GM23338 (cell line): Measurements from ENCODE around the gene TJP2. TPM values are rescaled to one million over a fixed set of nuclear protein-coding genes. Genes with fewer than 3 reads are reported as not detected.

Experiments used
- ATAC-seq: fragments of 200-7000 bp; cut with Tn5 transposase; 3 replicates; pipeline ENCODE4 v1.9.1; 2020
- DNase-seq: peaks from one replicate; pipeline ENCODE4 v3.0.0-alpha.2; 2015; ENCODE audit warnings: low spot score
- H2AFZ ChIP-seq: fragments of 200-600 bp; sonication (generic); 2 replicates; pipeline ENCODE4 v1.8.0; 2016; ENCODE audit warnings: antibody characterized with exemption, mild to moderate bottlenecking, moderate library complexity
- H3F3A ChIP-seq: fragments of 200-600 bp; sonication (generic); replicated peaks from 2 replicates; pipeline ENCODE4 v1.8.0; 2017; ENCODE audit warnings: antibody characterized with exemption, mixed run types, low read depth
- H3K27ac ChIP-seq: fragments of 200-600 bp; sonication (generic); 2 replicates; pipeline ENCODE4 v1.6.1; 2016; ENCODE audit warnings: low read depth
- H3K27me3 ChIP-seq: fragments of 200-600 bp; sonication (generic); 2 replicates; pipeline ENCODE4 v1.8.0; 2016; ENCODE audit warnings: mild to moderate bottlenecking, mixed run types, moderate library complexity; ENCODE audit not compliant: insufficient read depth
- H3K36me3 ChIP-seq: fragments of 200-600 bp; sonication (generic); 2 replicates; pipeline ENCODE4 v1.8.0; 2016; ENCODE audit warnings: mild to moderate bottlenecking; ENCODE audit not compliant: insufficient read depth
- H3K4me1 ChIP-seq: fragments of 200-600 bp; sonication (generic); 2 replicates; pipeline ENCODE4 v1.8.0; 2016; ENCODE audit warnings: mild to moderate bottlenecking, moderate library complexity; ENCODE audit not compliant: insufficient read depth
- H3K4me2 ChIP-seq: fragments of 200-600 bp; sonication (generic); 2 replicates; pipeline ENCODE4 v1.7.1; 2017; ENCODE audit warnings: mixed run types
- H3K4me3 ChIP-seq: fragments of 200-600 bp; sonication (generic); 2 replicates; pipeline ENCODE4 v1.6.1; 2016; ENCODE audit warnings: mixed run types
- H3K79me2 ChIP-seq: fragments of 200-600 bp; sonication (generic); replicated peaks from 2 replicates; pipeline ENCODE4 v1.8.0; 2017; ENCODE audit warnings: mild to moderate bottlenecking; ENCODE audit not compliant: insufficient read depth
- H3K9me2 ChIP-seq: fragments of 200-600 bp; sonication (generic); 2 replicates; pipeline ENCODE4 v1.8.0; 2017; ENCODE audit not compliant: insufficient read depth
- H4K20me1 ChIP-seq: fragments of 200-600 bp; sonication (generic); replicated peaks from 2 replicates; pipeline ENCODE4 v1.8.0; 2017; ENCODE audit warnings: mild to moderate bottlenecking; ENCODE audit not compliant: insufficient read depth
- H3K27ac Mint-ChIP-seq: 2 replicates; pipeline ENCODE4 v1.8.0; 2020; ENCODE audit warnings: inconsistent platforms, mild to moderate bottlenecking, moderate library complexity, mixed read lengths
- H3K27me3 Mint-ChIP-seq: 3 replicates; pipeline ENCODE4 v1.8.0; 2022; ENCODE audit warnings: low read depth, mild to moderate bottlenecking, moderate library complexity, mixed read lengths, inconsistent platforms; ENCODE audit not compliant: insufficient read depth, poor library complexity
- H3K36me3 Mint-ChIP-seq: 3 replicates; pipeline ENCODE4 v1.8.0; 2021; ENCODE audit warnings: low read depth, mild to moderate bottlenecking, inconsistent platforms, moderate library complexity, mixed read lengths
- H3K4me1 Mint-ChIP-seq: 3 replicates; pipeline ENCODE4 v1.8.0; 2020; ENCODE audit warnings: mild to moderate bottlenecking, inconsistent platforms, mixed read lengths
- H3K4me3 Mint-ChIP-seq: 3 replicates; pipeline ENCODE4 v1.8.0; 2021; ENCODE audit warnings: moderate library complexity, mild to moderate bottlenecking, inconsistent platforms, mixed read lengths
- H3K9me3 Mint-ChIP-seq: 3 replicates; pipeline ENCODE4 v1.8.0; 2020; ENCODE audit warnings: moderate library complexity, mild to moderate bottlenecking, inconsistent platforms, mixed read lengths
- CREB1 ChIP-seq: fragments of 250-450 bp; sonication (Bioruptor Pico); IDR thresholded peaks from 2 replicates; pipeline ENCODE4 v1.5.0; 2020; ENCODE audit warnings: low read depth, mild to moderate bottlenecking, moderate library complexity
- EZH2 ChIP-seq: fragments of 200-600 bp; sonication (generic); IDR thresholded peaks from one replicate; pipeline ENCODE4 v1.8.0; 2017; ENCODE audit warnings: antibody characterized with exemption, mild to moderate bottlenecking, low read depth; ENCODE audit not compliant: unreplicated experiment
- EZH2phosphoT487 ChIP-seq: fragments of 200-600 bp; sonication (generic); IDR thresholded peaks from one replicate; pipeline ENCODE4 v1.8.1; 2018; ENCODE audit warnings: antibody characterized with exemption; ENCODE audit not compliant: unreplicated experiment
- JUNB ChIP-seq: IDR thresholded peaks from one replicate; pipeline ENCODE4 v1.6.1; 2016; ENCODE audit warnings: antibody characterized with exemption; ENCODE audit not compliant: unreplicated experiment
- NANOG ChIP-seq: IDR thresholded peaks from 2 replicates; pipeline ENCODE4 v1.6.1; 2016; ENCODE audit warnings: antibody characterized with exemption, borderline replicate concordance
- POLR2AphosphoS5 ChIP-seq: IDR thresholded peaks from 2 replicates; pipeline ENCODE4 v1.6.1; 2016; ENCODE audit warnings: antibody characterized with exemption, low read depth
- STAT1 ChIP-seq: IDR thresholded peaks from one replicate; pipeline ENCODE4 v1.6.1; 2016; ENCODE audit warnings: antibody characterized with exemption; ENCODE audit not compliant: unreplicated experiment
- polyA plus RNA-seq: library from polyadenylated mRNA; unstranded; fragments of >200 nt; fragmentation: Nextera tagmentation; extraction: Ambion mirVana; gene quantifications from 2 replicates; pipeline ENCODE4 v1.2.1, GENCODE V29; 2016
- total RNA-seq: library from RNA; depleted of rRNA; stranded (reverse); fragments of >200 nt; shearing (Covaris generic); gene quantifications from 2 replicates; pipeline ENCODE4 v1.2.3, GENCODE V29; 2014
- TF ChIP-seq, protein P1 (sequence below), 2 experiments: fragments of 200-600 bp in 1 of 2; sonication (generic) in 1 of 2; conservative IDR thresholded peaks; 2 replicates each; pipeline versions ENCODE4 v1.5.1 to v1.6.1; 2016 to 2017; ENCODE audit warnings: antibody characterized with exemption in 2 of 2, low read depth in 2 of 2, mild to moderate bottlenecking in 2 of 2, moderate library complexity in 1 of 2
- TF ChIP-seq, protein P2 (sequence below): fragments of 250-450 bp; sonication (Bioruptor Pico); IDR thresholded peaks from 2 replicates; pipeline ENCODE4 v1.5.0; 2020; ENCODE audit warnings: mild to moderate bottlenecking, moderate library complexity
- TF ChIP-seq, protein P3 (sequence below): IDR thresholded peaks from one replicate; pipeline ENCODE4 v1.6.1; 2018; ENCODE audit warnings: antibody characterized with exemption; ENCODE audit not compliant: unreplicated experiment

Gene TJP2
- total and polyA plus RNA-seq, 2 experiments from 2014 or later: 37.6 to 234 TPM

DNA sequence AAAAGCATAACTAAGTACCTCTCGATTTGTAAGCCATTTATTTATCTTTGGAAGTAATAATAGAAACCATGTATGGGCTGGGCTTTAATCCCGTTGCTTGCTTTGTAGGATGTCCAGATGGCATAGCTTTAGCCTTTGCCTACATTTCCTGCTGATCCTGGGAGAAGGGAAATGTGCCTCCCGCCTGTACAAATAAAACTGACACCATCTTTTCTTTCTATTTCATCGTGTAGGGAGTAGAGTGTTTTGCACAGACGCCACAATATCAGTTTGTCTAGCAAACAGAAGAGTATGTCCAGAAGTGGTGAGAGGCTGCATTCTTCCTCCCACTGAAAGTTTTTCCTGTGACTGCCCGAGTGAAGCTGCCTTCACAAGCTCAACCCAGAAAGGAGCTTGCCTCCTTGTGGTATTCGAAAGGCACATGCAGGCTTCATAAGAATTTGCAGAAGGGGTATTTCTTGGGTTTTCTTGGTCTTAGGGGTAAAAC lies 24.7 kb upstream of the TJP2 start:
- Mint-ChIP-seq H3K4me3 (no peak overlapping the region), H3K27ac (peak overlapping the region; percentile 3; the same call in 1 of the 2 replicates), H3K36me3 (peaks cover 32% of the 10 kb centered on the region), H3K4me1 (peaks cover 19% of the 10 kb centered on the region; the same call in 2 of the 3 replicates), H3K9me3 (no peaks in the 10 kb centered on the region), H3K27me3 (no peaks in the 10 kb centered on the region)
- no peak overlapping the region for H3K4me2 ChIP-seq
- no peaks in the 10 kb centered on the region for H3K9me2 ChIP-seq
- ATAC-seq (no peak), DNase-seq (peak; percentile 42)
- H4K20me1 ChIP-seq: 0 out of 2 replicates have a peak, but pooled peaks cover 12% of the 10 kb centered on the region
- no peaks in the 10 kb centered on the region for H3K27me3 ChIP-seq
- peak overlapping the region; percentile 23 for H3K27ac ChIP-seq
- H3K4me1 ChIP-seq: no peaks in the 10 kb centered on the region; the same call in 1 of the 2 replicates
- H3K4me3 ChIP-seq: no peak overlapping the region
- no peak overlapping the region for H2AFZ ChIP-seq
- peaks cover 8% of the 10 kb centered on the region; the same call in 1 of the 2 replicates for H3F3A ChIP-seq
- TF ChIP-seq, protein P1, sequence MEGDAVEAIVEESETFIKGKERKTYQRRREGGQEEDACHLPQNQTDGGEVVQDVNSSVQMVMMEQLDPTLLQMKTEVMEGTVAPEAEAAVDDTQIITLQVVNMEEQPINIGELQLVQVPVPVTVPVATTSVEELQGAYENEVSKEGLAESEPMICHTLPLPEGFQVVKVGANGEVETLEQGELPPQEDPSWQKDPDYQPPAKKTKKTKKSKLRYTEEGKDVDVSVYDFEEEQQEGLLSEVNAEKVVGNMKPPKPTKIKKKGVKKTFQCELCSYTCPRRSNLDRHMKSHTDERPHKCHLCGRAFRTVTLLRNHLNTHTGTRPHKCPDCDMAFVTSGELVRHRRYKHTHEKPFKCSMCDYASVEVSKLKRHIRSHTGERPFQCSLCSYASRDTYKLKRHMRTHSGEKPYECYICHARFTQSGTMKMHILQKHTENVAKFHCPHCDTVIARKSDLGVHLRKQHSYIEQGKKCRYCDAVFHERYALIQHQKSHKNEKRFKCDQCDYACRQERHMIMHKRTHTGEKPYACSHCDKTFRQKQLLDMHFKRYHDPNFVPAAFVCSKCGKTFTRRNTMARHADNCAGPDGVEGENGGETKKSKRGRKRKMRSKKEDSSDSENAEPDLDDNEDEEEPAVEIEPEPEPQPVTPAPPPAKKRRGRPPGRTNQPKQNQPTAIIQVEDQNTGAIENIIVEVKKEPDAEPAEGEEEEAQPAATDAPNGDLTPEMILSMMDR (conservative IDR thresholded peaks at IDR 0.05; ENCODE audit: low read depth in 2 of 2): peak; percentile 25 to 31; a peak in 2 of 4 replicates
- no peak for TF ChIP-seq CREB1 (CRISPR knock-in tag)
- H3K79me2 ChIP-seq: peaks cover 78% of the 10 kb centered on the region
- H3K36me3 ChIP-seq: peaks cover 8% of the 10 kb centered on the region; the same call in 1 of the 2 replicates

DNA sequence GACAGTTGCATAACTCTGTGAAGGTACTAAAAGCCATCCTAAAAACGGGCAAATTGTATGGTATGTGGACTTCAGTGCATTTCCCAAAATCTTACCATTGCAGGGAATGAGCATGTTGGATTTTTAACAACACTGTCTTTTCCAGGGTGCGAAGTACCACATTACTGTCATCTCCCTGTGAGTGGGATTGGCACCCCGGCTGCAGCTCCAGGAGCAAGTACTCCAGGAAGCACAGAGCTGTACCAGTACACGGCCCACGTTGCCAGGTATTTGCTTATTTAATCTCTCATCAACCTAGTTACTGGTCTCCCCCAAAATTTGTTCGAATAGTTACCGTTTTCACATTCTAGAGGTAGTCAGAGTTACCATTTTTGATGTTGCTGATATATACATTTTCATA lies 22.6 kb upstream of the TJP2 start:
- no peaks in the 10 kb centered on the region for H3K9me2 ChIP-seq
- no peak overlapping the region for H3K27ac ChIP-seq
- H3K79me2 ChIP-seq: peaks cover 70% of the 10 kb centered on the region
- peaks cover 7% of the 10 kb centered on the region; the same call in 1 of the 2 replicates for H3K4me1 ChIP-seq
- Mint-ChIP-seq H3K4me3 (no peak overlapping the region), H3K27ac (no peak overlapping the region), H3K27me3 (peaks cover 3% of the 10 kb centered on the region), H3K9me3 (no peaks in the 10 kb centered on the region), H3K4me1 (peaks cover 26% of the 10 kb centered on the region), H3K36me3 (peaks cover 42% of the 10 kb centered on the region)
- DNase-seq (no peak), ATAC-seq (no peak)
- H3K4me3 ChIP-seq: no peak overlapping the region
- H3F3A ChIP-seq: peaks cover 8% of the 10 kb centered on the region; the same call in 1 of the 2 replicates
- no peaks in the 10 kb centered on the region for H3K27me3 ChIP-seq
- peaks cover 8% of the 10 kb centered on the region; the same call in 1 of the 2 replicates for H3K36me3 ChIP-seq
- H3K4me2 ChIP-seq: no peak overlapping the region
- no peak overlapping the region for H2AFZ ChIP-seq
- H4K20me1 ChIP-seq: 0 out of 2 replicates have a peak, but pooled peaks cover 18% of the 10 kb centered on the region
- TF ChIP-seq POLR2AphosphoS5: no peak
- TF ChIP-seq EZH2phosphoT487: no peak
- no peak for TF ChIP-seq STAT1
- no peak for TF ChIP-seq EZH2
- no peak for TF ChIP-seq NANOG
- TF ChIP-seq CREB1 (CRISPR knock-in tag): no peak
- TF ChIP-seq, protein P2, sequence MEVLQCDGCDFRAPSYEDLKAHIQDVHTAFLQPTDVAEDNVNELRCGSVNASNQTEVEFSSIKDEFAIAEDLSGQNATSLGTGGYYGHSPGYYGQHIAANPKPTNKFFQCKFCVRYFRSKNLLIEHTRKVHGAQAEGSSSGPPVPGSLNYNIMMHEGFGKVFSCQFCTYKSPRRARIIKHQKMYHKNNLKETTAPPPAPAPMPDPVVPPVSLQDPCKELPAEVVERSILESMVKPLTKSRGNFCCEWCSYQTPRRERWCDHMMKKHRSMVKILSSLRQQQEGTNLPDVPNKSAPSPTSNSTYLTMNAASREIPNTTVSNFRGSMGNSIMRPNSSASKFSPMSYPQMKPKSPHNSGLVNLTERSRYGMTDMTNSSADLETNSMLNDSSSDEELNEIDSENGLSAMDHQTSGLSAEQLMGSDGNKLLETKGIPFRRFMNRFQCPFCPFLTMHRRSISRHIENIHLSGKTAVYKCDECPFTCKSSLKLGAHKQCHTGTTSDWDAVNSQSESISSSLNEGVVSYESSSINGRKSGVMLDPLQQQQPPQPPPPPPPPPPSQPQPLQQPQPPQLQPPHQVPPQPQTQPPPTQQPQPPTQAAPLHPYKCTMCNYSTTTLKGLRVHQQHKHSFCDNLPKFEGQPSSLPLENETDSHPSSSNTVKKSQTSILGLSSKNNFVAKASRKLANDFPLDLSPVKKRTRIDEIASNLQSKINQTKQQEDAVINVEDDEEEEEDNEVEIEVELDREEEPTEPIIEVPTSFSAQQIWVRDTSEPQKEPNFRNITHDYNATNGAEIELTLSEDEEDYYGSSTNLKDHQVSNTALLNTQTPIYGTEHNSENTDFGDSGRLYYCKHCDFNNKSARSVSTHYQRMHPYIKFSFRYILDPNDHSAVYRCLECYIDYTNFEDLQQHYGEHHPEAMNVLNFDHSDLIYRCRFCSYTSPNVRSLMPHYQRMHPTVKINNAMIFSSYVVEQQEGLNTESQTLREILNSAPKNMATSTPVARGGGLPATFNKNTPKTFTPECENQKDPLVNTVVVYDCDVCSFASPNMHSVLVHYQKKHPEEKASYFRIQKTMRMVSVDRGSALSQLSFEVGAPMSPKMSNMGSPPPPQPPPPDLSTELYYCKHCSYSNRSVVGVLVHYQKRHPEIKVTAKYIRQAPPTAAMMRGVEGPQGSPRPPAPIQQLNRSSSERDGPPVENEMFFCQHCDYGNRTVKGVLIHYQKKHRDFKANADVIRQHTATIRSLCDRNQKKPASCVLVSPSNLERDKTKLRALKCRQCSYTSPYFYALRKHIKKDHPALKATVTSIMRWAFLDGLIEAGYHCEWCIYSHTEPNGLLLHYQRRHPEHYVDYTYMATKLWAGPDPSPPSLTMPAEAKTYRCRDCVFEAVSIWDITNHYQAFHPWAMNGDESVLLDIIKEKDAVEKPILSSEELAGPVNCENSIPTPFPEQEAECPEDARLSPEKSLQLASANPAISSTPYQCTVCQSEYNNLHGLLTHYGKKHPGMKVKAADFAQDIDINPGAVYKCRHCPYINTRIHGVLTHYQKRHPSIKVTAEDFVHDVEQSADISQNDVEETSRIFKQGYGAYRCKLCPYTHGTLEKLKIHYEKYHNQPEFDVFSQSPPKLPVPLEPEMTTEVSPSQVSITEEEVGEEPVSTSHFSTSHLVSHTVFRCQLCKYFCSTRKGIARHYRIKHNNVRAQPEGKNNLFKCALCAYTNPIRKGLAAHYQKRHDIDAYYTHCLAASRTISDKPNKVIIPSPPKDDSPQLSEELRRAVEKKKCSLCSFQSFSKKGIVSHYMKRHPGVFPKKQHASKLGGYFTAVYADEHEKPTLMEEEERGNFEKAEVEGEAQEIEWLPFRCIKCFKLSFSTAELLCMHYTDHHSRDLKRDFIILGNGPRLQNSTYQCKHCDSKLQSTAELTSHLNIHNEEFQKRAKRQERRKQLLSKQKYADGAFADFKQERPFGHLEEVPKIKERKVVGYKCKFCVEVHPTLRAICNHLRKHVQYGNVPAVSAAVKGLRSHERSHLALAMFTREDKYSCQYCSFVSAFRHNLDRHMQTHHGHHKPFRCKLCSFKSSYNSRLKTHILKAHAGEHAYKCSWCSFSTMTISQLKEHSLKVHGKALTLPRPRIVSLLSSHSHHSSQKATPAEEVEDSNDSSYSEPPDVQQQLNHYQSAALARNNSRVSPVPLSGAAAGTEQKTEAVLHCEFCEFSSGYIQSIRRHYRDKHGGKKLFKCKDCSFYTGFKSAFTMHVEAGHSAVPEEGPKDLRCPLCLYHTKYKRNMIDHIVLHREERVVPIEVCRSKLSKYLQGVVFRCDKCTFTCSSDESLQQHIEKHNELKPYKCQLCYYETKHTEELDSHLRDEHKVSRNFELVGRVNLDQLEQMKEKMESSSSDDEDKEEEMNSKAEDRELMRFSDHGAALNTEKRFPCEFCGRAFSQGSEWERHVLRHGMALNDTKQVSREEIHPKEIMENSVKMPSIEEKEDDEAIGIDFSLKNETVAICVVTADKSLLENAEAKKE: no peak
- TF ChIP-seq, protein P3, sequence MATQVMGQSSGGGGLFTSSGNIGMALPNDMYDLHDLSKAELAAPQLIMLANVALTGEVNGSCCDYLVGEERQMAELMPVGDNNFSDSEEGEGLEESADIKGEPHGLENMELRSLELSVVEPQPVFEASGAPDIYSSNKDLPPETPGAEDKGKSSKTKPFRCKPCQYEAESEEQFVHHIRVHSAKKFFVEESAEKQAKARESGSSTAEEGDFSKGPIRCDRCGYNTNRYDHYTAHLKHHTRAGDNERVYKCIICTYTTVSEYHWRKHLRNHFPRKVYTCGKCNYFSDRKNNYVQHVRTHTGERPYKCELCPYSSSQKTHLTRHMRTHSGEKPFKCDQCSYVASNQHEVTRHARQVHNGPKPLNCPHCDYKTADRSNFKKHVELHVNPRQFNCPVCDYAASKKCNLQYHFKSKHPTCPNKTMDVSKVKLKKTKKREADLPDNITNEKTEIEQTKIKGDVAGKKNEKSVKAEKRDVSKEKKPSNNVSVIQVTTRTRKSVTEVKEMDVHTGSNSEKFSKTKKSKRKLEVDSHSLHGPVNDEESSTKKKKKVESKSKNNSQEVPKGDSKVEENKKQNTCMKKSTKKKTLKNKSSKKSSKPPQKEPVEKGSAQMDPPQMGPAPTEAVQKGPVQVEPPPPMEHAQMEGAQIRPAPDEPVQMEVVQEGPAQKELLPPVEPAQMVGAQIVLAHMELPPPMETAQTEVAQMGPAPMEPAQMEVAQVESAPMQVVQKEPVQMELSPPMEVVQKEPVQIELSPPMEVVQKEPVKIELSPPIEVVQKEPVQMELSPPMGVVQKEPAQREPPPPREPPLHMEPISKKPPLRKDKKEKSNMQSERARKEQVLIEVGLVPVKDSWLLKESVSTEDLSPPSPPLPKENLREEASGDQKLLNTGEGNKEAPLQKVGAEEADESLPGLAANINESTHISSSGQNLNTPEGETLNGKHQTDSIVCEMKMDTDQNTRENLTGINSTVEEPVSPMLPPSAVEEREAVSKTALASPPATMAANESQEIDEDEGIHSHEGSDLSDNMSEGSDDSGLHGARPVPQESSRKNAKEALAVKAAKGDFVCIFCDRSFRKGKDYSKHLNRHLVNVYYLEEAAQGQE: no peak
- TF ChIP-seq JUNB: no peak
